Measurements from ENCODE around the gene TSPAN16. TPM values are rescaled to one million over a fixed set of nuclear protein-coding genes. Genes with fewer than 3 reads are reported as not detected.

The TSPAN16 gene
- total RNA-seq, 1 donor from 2014 or later, result not detected

- H3K4me3 Mint-ChIP-seq (ENCODE audit: unreplicated experiment), result no peak overlapping the region
- DNase-seq, result no peak
- no peak for TF ChIP-seq CTCF (IDR thresholded peaks at IDR 0.05; ENCODE audit: partially characterized antibody, unreplicated experiment)
- no peaks in the 10 kb centered on the region for H3K4me1 Mint-ChIP-seq (ENCODE audit: low read depth, unreplicated experiment)
- H3K27me3 Mint-ChIP-seq (ENCODE audit: unreplicated experiment), result peaks cover 2% of the 10 kb centered on the region
- H3K36me3 Mint-ChIP-seq (ENCODE audit: unreplicated experiment), result no peaks in the 10 kb centered on the region
- peaks cover 2% of the 10 kb centered on the region for H3K9me3 Mint-ChIP-seq (ENCODE audit: unreplicated experiment)
- no peak overlapping the region for H3K27ac Mint-ChIP-seq (ENCODE audit: unreplicated experiment)
Measured at GRCh38 chr19:11286312-11286974, 9.5 kb upstream of the TSPAN16 start.

GRCh38 chr19:11288349-11288748 is 7.6 kb upstream of the TSPAN16 start:
- H3K27ac Mint-ChIP-seq (ENCODE audit: unreplicated experiment), result no peak overlapping the region
- H3K9me3 Mint-ChIP-seq (ENCODE audit: unreplicated experiment), result no peaks in the 10 kb centered on the region
- TF ChIP-seq CTCF (IDR thresholded peaks at IDR 0.05; ENCODE audit: partially characterized antibody, unreplicated experiment), result no peak
- DNase-seq, result peak; percentile 23
- H3K4me3 Mint-ChIP-seq (ENCODE audit: unreplicated experiment), result no peak overlapping the region
- H3K4me1 Mint-ChIP-seq (ENCODE audit: low read depth, unreplicated experiment), result no peaks in the 10 kb centered on the region
- no peaks in the 10 kb centered on the region for H3K36me3 Mint-ChIP-seq (ENCODE audit: unreplicated experiment)
- no peaks in the 10 kb centered on the region for H3K27me3 Mint-ChIP-seq (ENCODE audit: unreplicated experiment)

- TF ChIP-seq CTCF (IDR thresholded peaks at IDR 0.05; ENCODE audit: partially characterized antibody, unreplicated experiment), result no peak
- Mint-ChIP-seq H3K27me3 (ENCODE audit: unreplicated experiment) (no peaks in the 10 kb centered on the region), H3K4me3 (ENCODE audit: unreplicated experiment) (no peak overlapping the region), H3K9me3 (ENCODE audit: unreplicated experiment) (peaks cover 3% of the 10 kb centered on the region), H3K4me1 (ENCODE audit: low read depth, unreplicated experiment) (peaks cover 4% of the 10 kb centered on the region), H3K27ac (ENCODE audit: unreplicated experiment) (no peak overlapping the region), H3K36me3 (ENCODE audit: unreplicated experiment) (no peaks in the 10 kb centered on the region)
- DNase-seq, result no peak
Measured at GRCh38 chr19:11290256-11290655, 5.7 kb upstream of the TSPAN16 start.

- H3K9me3 Mint-ChIP-seq (ENCODE audit: unreplicated experiment), result peaks cover 3% of the 10 kb centered on the region
- peaks cover 2% of the 10 kb centered on the region for H3K27me3 Mint-ChIP-seq (ENCODE audit: unreplicated experiment)
- no peak overlapping the region for H3K27ac Mint-ChIP-seq (ENCODE audit: unreplicated experiment)
- H3K4me1 Mint-ChIP-seq (ENCODE audit: low read depth, unreplicated experiment), result peaks cover 4% of the 10 kb centered on the region
- no peaks in the 10 kb centered on the region for H3K36me3 Mint-ChIP-seq (ENCODE audit: unreplicated experiment)
- no peak for TF ChIP-seq CTCF (IDR thresholded peaks at IDR 0.05; ENCODE audit: partially characterized antibody, unreplicated experiment)
- DNase-seq, result no peak
- H3K4me3 Mint-ChIP-seq (ENCODE audit: unreplicated experiment), result no peak overlapping the region
Measured at GRCh38 chr19:11291415-11291814, 4.5 kb upstream of the TSPAN16 start.

GRCh38 chr19:11291991-11292390 is 4.0 kb upstream of the TSPAN16 start:
- TF ChIP-seq CTCF (IDR thresholded peaks at IDR 0.05; ENCODE audit: partially characterized antibody, unreplicated experiment), result no peak
- H3K36me3 Mint-ChIP-seq (ENCODE audit: unreplicated experiment), result no peaks in the 10 kb centered on the region
- no peak overlapping the region for H3K4me3 Mint-ChIP-seq (ENCODE audit: unreplicated experiment)

More at GRCh38 chr19:11291991-11292390, 4.0 kb upstream of the TSPAN16 start:
- peaks cover 2% of the 10 kb centered on the region for H3K27me3 Mint-ChIP-seq (ENCODE audit: unreplicated experiment)
- no peak overlapping the region for H3K27ac Mint-ChIP-seq (ENCODE audit: unreplicated experiment)
- no peak for DNase-seq
- H3K4me1 Mint-ChIP-seq (ENCODE audit: low read depth, unreplicated experiment), result peaks cover 4% of the 10 kb centered on the region
- H3K9me3 Mint-ChIP-seq (ENCODE audit: unreplicated experiment), result peaks cover 3% of the 10 kb centered on the region
